IMR-90 (cell line): ENCODE results near the gene PRPF6. TPM values are rescaled to one million over a fixed set of nuclear protein-coding genes. Genes with fewer than 3 reads are reported as not detected.
A peak's percentile ranks its signal among the peaks of the same experiment; 100 is the strongest.

Source experiments
- ATAC-seq: fragments of 200-7000 bp; cut with Tn5 transposase; 2 replicates; pipeline ENCODE4 v1.9.1; 2020; ENCODE audit warnings: low read depth, mild to moderate bottlenecking, moderate library complexity
- BruUV-seq: library from RNA; stranded (reverse); fragments of 400-500 nt; replicated peaks from 2 replicates; lab custom pipeline; 2021; lab: Mats Ljungman, UMichigan
- CTCF ChIA-PET: fragments of 300-600 bp; formaldehyde crosslinking; extraction: SDS; loops from one replicate; lab custom pipeline; 2021; ENCODE audit warnings: antibody characterized with exemption; lab: Yijun Ruan, JAX
- POLR2A ChIA-PET: fragments of 300-600 bp; sonication (Branson Sonifier 250); formaldehyde crosslinking; loops from one replicate; lab custom pipeline; 2022; ENCODE audit warnings: antibody characterized with exemption; ENCODE audit not compliant: unreplicated experiment; lab: Charles Lee
- DNase-seq: peaks from one replicate; pipeline ENCODE4 v3.0.0; 2013
- H2AFZ ChIP-seq: replicated peaks from 2 replicates; pipeline ENCODE3; 2013; ENCODE audit warnings: low read length, mild to moderate bottlenecking; ENCODE audit not compliant: poor library complexity
- H2AK5ac ChIP-seq: 2 replicates; pipeline ENCODE4 v1.6.1; 2013; ENCODE audit warnings: low read depth, low read length, inconsistent platforms
- H2AK9ac ChIP-seq: replicated peaks from 2 replicates; pipeline ENCODE3; 2013; ENCODE audit warnings: mild to moderate bottlenecking, low read depth, low read length, moderate library complexity; ENCODE audit not compliant: poor library complexity
- H2BK120ac ChIP-seq: 2 replicates; pipeline ENCODE4 v1.6.1; 2013; ENCODE audit warnings: low read depth, low read length, inconsistent platforms
- H2BK15ac ChIP-seq: 3 replicates; pipeline ENCODE4 v1.6.1; 2013; ENCODE audit warnings: low read depth, low read length, inconsistent platforms
- H2BK20ac ChIP-seq: 2 replicates; pipeline ENCODE4 v1.6.1; 2013; ENCODE audit warnings: low read depth, mild to moderate bottlenecking, inconsistent platforms, low read length, moderate library complexity
- H2BK5ac ChIP-seq: 2 replicates; pipeline ENCODE4 v1.6.1; 2013; ENCODE audit warnings: mild to moderate bottlenecking, low read depth, low read length, inconsistent platforms; ENCODE audit not compliant: poor library complexity, severe bottlenecking
- H3K14ac ChIP-seq: replicated peaks from 2 replicates; pipeline ENCODE4 v1.6.1; 2013; ENCODE audit warnings: low read depth, low read length, inconsistent platforms
- H3K18ac ChIP-seq: 2 replicates; pipeline ENCODE4 v1.6.1; 2013; ENCODE audit warnings: low read depth, low read length, control low read depth
- H3K23ac ChIP-seq: 2 replicates; pipeline ENCODE4 v1.6.1; 2013; ENCODE audit warnings: low read depth, low read length, inconsistent platforms
- H3K27ac ChIP-seq: 2 replicates; pipeline ENCODE4 v1.5.1; 2013; ENCODE audit warnings: mild to moderate bottlenecking, control low read depth, low read length; ENCODE audit not compliant: insufficient read depth
- H3K27me3 ChIP-seq: 2 replicates; pipeline ENCODE4 v1.6.1; 2013; ENCODE audit warnings: low read length; ENCODE audit not compliant: control insufficient read depth, insufficient read depth
- H3K36me3 ChIP-seq: 2 replicates; pipeline ENCODE4 v1.6.1; 2013; ENCODE audit warnings: low read length, mixed read lengths; ENCODE audit not compliant: control insufficient read depth, insufficient read depth
- H3K4ac ChIP-seq: 2 replicates; pipeline ENCODE4 v1.6.1; 2013; ENCODE audit warnings: low read depth, low read length, inconsistent platforms
- H3K4me1 ChIP-seq: 2 replicates; pipeline ENCODE4 v1.6.1; 2013; ENCODE audit warnings: low read length, mixed read lengths; ENCODE audit not compliant: control insufficient read depth, insufficient read depth
- H3K4me2 ChIP-seq: 2 replicates; pipeline ENCODE4 v1.6.1; 2013; ENCODE audit warnings: low read depth, mild to moderate bottlenecking, control low read depth, low read length, moderate library complexity
- H3K4me3 ChIP-seq: 2 replicates; pipeline ENCODE4 v1.5.1; 2013; ENCODE audit warnings: low read depth, mild to moderate bottlenecking, control low read depth, low read length, moderate library complexity; ENCODE audit not compliant: insufficient read depth
- H3K56ac ChIP-seq: 2 replicates; pipeline ENCODE4 v1.6.1; 2013; ENCODE audit warnings: low read length, inconsistent platforms; ENCODE audit not compliant: insufficient read depth; ENCODE audit errors: extremely low read depth
- H3K79me1 ChIP-seq, 2 experiments: 2 replicates each; pipeline ENCODE4 v1.6.1; 2013; ENCODE audit warnings: low read length in 2 of 2, inconsistent platforms in 1 of 2, low read depth in 1 of 2
- H3K9ac ChIP-seq: 2 replicates; pipeline ENCODE4 v1.6.1; 2013; ENCODE audit warnings: low read depth, low read length, control low read depth
- H3K9me1 ChIP-seq: 2 replicates; pipeline ENCODE4 v1.6.1; 2013; ENCODE audit warnings: low read length, inconsistent platforms; ENCODE audit not compliant: insufficient read depth
- H3K9me3 ChIP-seq: 2 replicates; pipeline ENCODE4 v1.6.1; 2013; ENCODE audit warnings: low read length; ENCODE audit not compliant: control insufficient read depth, insufficient read depth
- H4K20me1 ChIP-seq: 2 replicates; pipeline ENCODE4 v1.6.1; 2013; ENCODE audit warnings: low read length, inconsistent platforms; ENCODE audit not compliant: insufficient read depth
- H4K5ac ChIP-seq: 2 replicates; pipeline ENCODE4 v1.6.1; 2013; ENCODE audit warnings: mild to moderate bottlenecking, low read depth, low read length, control low read depth
- H4K8ac ChIP-seq, 2 experiments: 2 replicates each; pipeline ENCODE4 v1.6.1; 2013; ENCODE audit warnings: low read depth in 2 of 2, low read length in 2 of 2, control low read depth in 1 of 2, inconsistent platforms in 1 of 2
- H4K91ac ChIP-seq: 2 replicates; pipeline ENCODE4 v1.6.1; 2013; ENCODE audit warnings: low read depth, low read length, inconsistent platforms; ENCODE audit not compliant: insufficient read depth
- BHLHE40 ChIP-seq: fragments of 150-350 bp; IDR thresholded peaks from 2 replicates; pipeline ENCODE4 v1.6.1; 2016; ENCODE audit warnings: mild to moderate bottlenecking, low read depth, low read length
- CHD1 ChIP-seq: IDR thresholded peaks from 2 replicates; pipeline ENCODE4 v1.6.1; 2012; ENCODE audit warnings: low read depth, low read length, improper control_type of control experiment
- ELK1 ChIP-seq: fragments of 150-350 bp; IDR thresholded peaks from 2 replicates; pipeline ENCODE4 v1.6.1; 2016; ENCODE audit warnings: low read depth, mild to moderate bottlenecking, low read length, moderate library complexity, borderline replicate concordance
- MAFK ChIP-seq: IDR thresholded peaks from 2 replicates; pipeline ENCODE4 v1.6.1; 2012; ENCODE audit warnings: low read depth, low read length, improper control_type of control experiment
- MAZ ChIP-seq: IDR thresholded peaks from 2 replicates; pipeline ENCODE4 v1.6.1; 2012; ENCODE audit warnings: low read depth, mild to moderate bottlenecking, low read length, improper control_type of control experiment, moderate library complexity, borderline replicate concordance
- MXI1 ChIP-seq: IDR thresholded peaks from 2 replicates; pipeline ENCODE4 v1.6.1; 2012; ENCODE audit warnings: low read depth, mild to moderate bottlenecking, low read length, moderate library complexity, borderline replicate concordance
- POLR2A ChIP-seq: IDR thresholded peaks from 2 replicates; pipeline ENCODE4 v1.6.1; 2012; ENCODE audit warnings: mild to moderate bottlenecking, low read depth, low read length
- RAD21 ChIP-seq: IDR thresholded peaks from 2 replicates; pipeline ENCODE4 v1.6.1; 2012; ENCODE audit warnings: low read length, improper control_type of control experiment
- RFX5 ChIP-seq: IDR thresholded peaks from 2 replicates; pipeline ENCODE4 v1.8.0; 2012; ENCODE audit warnings: low read depth, mild to moderate bottlenecking, low read length, moderate library complexity
- SMC3 ChIP-seq: fragments of 150-350 bp; IDR thresholded peaks from 2 replicates; pipeline ENCODE4 v1.6.1; 2016; ENCODE audit warnings: low read depth, mild to moderate bottlenecking, antibody characterized with exemption, low read length, moderate library complexity
- WGBS, 2 experiments: methylation state at CpG; one replicate each; pipeline versions ENCODE4 v1.1.5 to v1.1.7; 2013; ENCODE audit warnings: missing lambda C conversion rate in 2 of 2; ENCODE audit not compliant: insufficient read length in 1 of 2; ENCODE audit errors: extremely low coverage in 2 of 2; 5-methylcytosine and 5-hydroxymethylcytosine counted together
- dilution Hi-C: fragments of 300-500 bp; cut with HindIII; formaldehyde crosslinking; loops from one replicate; pipeline ENCODE4 v1.14.3; 2018; ENCODE audit warnings: low sequenced_read_pairs; ENCODE audit not compliant: unreplicated experiment
- in situ Hi-C: fragments of 300-500 bp; cut with MboI; formaldehyde crosslinking; loops from 3 replicates; pipeline ENCODE4 v1.14.3; 2019; ENCODE audit warnings: low sequenced_read_pairs, inconsistent platforms, mixed read lengths
- intact Hi-C: fragments of 100-400 bp; cut with micrococcal nuclease; formaldehyde crosslinking; loops from 2 replicates; pipeline ENCODE4 v1.10.0; 2022
- polyA plus RNA-seq, 3 experiments: library from polyadenylated mRNA; depleted of rRNA; stranded (reverse); fragments of >200 nt; gene quantifications; 2 replicates each; pipeline ENCODE4 v1.2.3, GENCODE V29; 2012; ENCODE audit warnings: low replicate concordance in 1 of 3
- total RNA-seq: library from RNA; depleted of rRNA; stranded (reverse); fragments of >200 nt; gene quantifications from 2 replicates; pipeline ENCODE4 v1.2.3, GENCODE V29; 2012
- TF ChIP-seq, protein P1 (sequence below): fragments of 150-350 bp; IDR thresholded peaks from 2 replicates; pipeline ENCODE4 v1.6.1; 2017; ENCODE audit warnings: mild to moderate bottlenecking, antibody characterized with exemption, low read length, low read depth
- TF ChIP-seq, protein P2 (sequence below): conservative IDR thresholded peaks from 2 replicates; pipeline ENCODE4 v1.5.1; 2012; ENCODE audit warnings: mild to moderate bottlenecking, low read depth, low read length, improper control_type of control experiment

The PRPF6 gene
- total and polyA plus RNA-seq, 2 of the 4 experiments (the other 2 are of a cell fraction), result 43.5 to 71.3 TPM

GRCh38 chr20:63955827-63956663, 24.9 kb upstream of the PRPF6 start, which contains the start of gene UCKL1:
UCKL1 (minus strand) TSS chr20:63956416; CDS start chr20:63956372, 44 bp downstream.
- Histone ChIP-seq H3K4me1 (peaks cover 24% of the 10 kb centered on the region), H3K9ac (peak within 1 kb of the TSS; percentile 100)
- in situ Hi-C loops, result no loop called here

More at GRCh38 chr20:63955827-63956663, 24.9 kb upstream of the PRPF6 start, which contains the start of gene UCKL1:
- peak within 1 kb of the TSS; percentile 97 to 98 for H4K8ac ChIP-seq
- BruUV-seq, result no TSS peak
- H3K18ac ChIP-seq, result peak within 1 kb of the TSS; percentile 88
- peaks cover 17% of the 10 kb centered on the region; the same call in 1 of the 2 replicates for H3K36me3 ChIP-seq
- H3K14ac ChIP-seq, result peak within 1 kb of the TSS; percentile 98
- H3K56ac ChIP-seq, result peak within 1 kb of the TSS; percentile 89
- H3K27ac ChIP-seq, result peak within 1 kb of the TSS; percentile 99
- H3K9me3 ChIP-seq, result no peaks in the 10 kb centered on the region
- peak within 1 kb of the TSS; percentile 99 for H4K91ac ChIP-seq
- peak within 1 kb of the TSS; percentile 89 for H3K4me2 ChIP-seq
- TF ChIP-seq ELK1 (no peak), MXI1 (peak; percentile 95), RAD21 (no peak), SMC3 (no peak), MAFK (no peak), MAZ (peak; percentile 58; the same call in 1 of the 2 replicates), RFX5 (no peak), POLR2A (peak; percentile 33; the same call in 1 of the 2 replicates), CHD1 (no peak), BHLHE40 (peak; percentile 89)
- TF ChIP-seq, protein P1, sequence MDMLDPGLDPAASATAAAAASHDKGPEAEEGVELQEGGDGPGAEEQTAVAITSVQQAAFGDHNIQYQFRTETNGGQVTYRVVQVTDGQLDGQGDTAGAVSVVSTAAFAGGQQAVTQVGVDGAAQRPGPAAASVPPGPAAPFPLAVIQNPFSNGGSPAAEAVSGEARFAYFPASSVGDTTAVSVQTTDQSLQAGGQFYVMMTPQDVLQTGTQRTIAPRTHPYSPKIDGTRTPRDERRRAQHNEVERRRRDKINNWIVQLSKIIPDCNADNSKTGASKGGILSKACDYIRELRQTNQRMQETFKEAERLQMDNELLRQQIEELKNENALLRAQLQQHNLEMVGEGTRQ, result peak; percentile 90
- TF ChIP-seq, protein P2, sequence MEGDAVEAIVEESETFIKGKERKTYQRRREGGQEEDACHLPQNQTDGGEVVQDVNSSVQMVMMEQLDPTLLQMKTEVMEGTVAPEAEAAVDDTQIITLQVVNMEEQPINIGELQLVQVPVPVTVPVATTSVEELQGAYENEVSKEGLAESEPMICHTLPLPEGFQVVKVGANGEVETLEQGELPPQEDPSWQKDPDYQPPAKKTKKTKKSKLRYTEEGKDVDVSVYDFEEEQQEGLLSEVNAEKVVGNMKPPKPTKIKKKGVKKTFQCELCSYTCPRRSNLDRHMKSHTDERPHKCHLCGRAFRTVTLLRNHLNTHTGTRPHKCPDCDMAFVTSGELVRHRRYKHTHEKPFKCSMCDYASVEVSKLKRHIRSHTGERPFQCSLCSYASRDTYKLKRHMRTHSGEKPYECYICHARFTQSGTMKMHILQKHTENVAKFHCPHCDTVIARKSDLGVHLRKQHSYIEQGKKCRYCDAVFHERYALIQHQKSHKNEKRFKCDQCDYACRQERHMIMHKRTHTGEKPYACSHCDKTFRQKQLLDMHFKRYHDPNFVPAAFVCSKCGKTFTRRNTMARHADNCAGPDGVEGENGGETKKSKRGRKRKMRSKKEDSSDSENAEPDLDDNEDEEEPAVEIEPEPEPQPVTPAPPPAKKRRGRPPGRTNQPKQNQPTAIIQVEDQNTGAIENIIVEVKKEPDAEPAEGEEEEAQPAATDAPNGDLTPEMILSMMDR, result no peak
- WGBS, 2 experiments, result 0% methylated on average over 75 of the region's 105 CpGs; no CpG with 5 or more reads in 1 of the 2 experiments
- H2BK15ac ChIP-seq, result peak within 1 kb of the TSS; percentile 53; the same call in 1 of the 3 replicates
- intact Hi-C loops (loop anchor here (5.0 kb wide), 1 partner anchor 419 kb away; the partner anchor contains the start of gene PTK6), dilution Hi-C loops (no loop called here)
- peak within 1 kb of the TSS; percentile 95 for H2BK5ac ChIP-seq
- H3K9me1 ChIP-seq, result peaks cover 12% of the 10 kb centered on the region
- H4K20me1 ChIP-seq, result peaks cover 34% of the 10 kb centered on the region
- DNase-seq (peak; percentile 91), ATAC-seq (peak; percentile 79)
- peak within 1 kb of the TSS; percentile 99 for H3K4ac ChIP-seq
- H3K23ac ChIP-seq, result peak within 1 kb of the TSS; percentile 94
- ChIA-PET CTCF (interaction anchor here (1.2 kb wide), 1 partner anchor 17 kb away, joined by 3 read pairs; no protein-coding TSS in a partner anchor), POLR2A (interaction anchor here (0.6 to 0.7 kb wide), 2 partner anchors 12 to 298 kb away, joined by 3 read pairs; no protein-coding TSS in a partner anchor)
- peaks cover 3 to 44% of the 10 kb centered on the region in 2 experiments; a peak in 2 of 4 replicates for H3K79me1 ChIP-seq
- peak within 1 kb of the TSS; percentile 98 for H2AK5ac ChIP-seq
- H3K4me3 ChIP-seq, result peak within 1 kb of the TSS; percentile 94
- no peaks in the 10 kb centered on the region for H3K27me3 ChIP-seq
- peak within 1 kb of the TSS; percentile 96 for H2AK9ac ChIP-seq
- peak within 1 kb of the TSS; percentile 57; the same call in 1 of the 2 replicates for H2BK120ac ChIP-seq
- peak within 1 kb of the TSS; percentile 93 for H4K5ac ChIP-seq
- no peak within 1 kb of the TSS for H2BK20ac ChIP-seq
- H2AFZ ChIP-seq, result peak within 1 kb of the TSS; percentile 97
